Measurements from ENCODE around the gene C10orf143. TPM values are rescaled to one million over a fixed set of nuclear protein-coding genes. Genes with fewer than 3 reads are reported as not detected.

Gene C10orf143
- total RNA-seq, 2 donors from 2014 or later: 0.93 to 1.7 TPM

- peaks cover 0 to 44% of the 10 kb centered on the region in 2 donors for H3K4me1 ChIP-seq
Observed at GRCh38 chr10:130136226-130137089, 25.8 kb upstream of the C10orf143 start, which contains the start of gene GLRX3. TSS of gene GLRX3 (plus strand) at chr10:130136391. CDS start at chr10:130136421, 30 bp downstream.

GRCh38 chr10:130135676-130136225, 25.1 kb upstream of the C10orf143 start:
- Histone ChIP-seq H3K36me3 (no peaks in the 10 kb centered on the region), H3K27ac (peak overlapping the region; percentile 78 to 85), H3K27me3 (no peaks in the 10 kb centered on the region), H3K4me3 (peak overlapping the region; percentile 88 to 98), H3K9me3 (no peaks in the 10 kb centered on the region), H3K4me1 (peaks cover 0 to 37% of the 10 kb centered on the region in 2 donors)
- no peak for DNase-seq (ENCODE audit: low spot score)
- TF ChIP-seq, protein P1, sequence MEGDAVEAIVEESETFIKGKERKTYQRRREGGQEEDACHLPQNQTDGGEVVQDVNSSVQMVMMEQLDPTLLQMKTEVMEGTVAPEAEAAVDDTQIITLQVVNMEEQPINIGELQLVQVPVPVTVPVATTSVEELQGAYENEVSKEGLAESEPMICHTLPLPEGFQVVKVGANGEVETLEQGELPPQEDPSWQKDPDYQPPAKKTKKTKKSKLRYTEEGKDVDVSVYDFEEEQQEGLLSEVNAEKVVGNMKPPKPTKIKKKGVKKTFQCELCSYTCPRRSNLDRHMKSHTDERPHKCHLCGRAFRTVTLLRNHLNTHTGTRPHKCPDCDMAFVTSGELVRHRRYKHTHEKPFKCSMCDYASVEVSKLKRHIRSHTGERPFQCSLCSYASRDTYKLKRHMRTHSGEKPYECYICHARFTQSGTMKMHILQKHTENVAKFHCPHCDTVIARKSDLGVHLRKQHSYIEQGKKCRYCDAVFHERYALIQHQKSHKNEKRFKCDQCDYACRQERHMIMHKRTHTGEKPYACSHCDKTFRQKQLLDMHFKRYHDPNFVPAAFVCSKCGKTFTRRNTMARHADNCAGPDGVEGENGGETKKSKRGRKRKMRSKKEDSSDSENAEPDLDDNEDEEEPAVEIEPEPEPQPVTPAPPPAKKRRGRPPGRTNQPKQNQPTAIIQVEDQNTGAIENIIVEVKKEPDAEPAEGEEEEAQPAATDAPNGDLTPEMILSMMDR (IDR thresholded peaks at IDR 0.05): no peak

More at GRCh38 chr10:130136226-130137089, 25.8 kb upstream of the C10orf143 start, which contains the start of gene GLRX3:
- no peaks in the 10 kb centered on the region for H3K9me3 ChIP-seq
- TF ChIP-seq, protein P1 (IDR thresholded peaks at IDR 0.05): peak in 1 of 2 donors; percentile 8
- no peaks in the 10 kb centered on the region for H3K36me3 ChIP-seq
- H3K27ac ChIP-seq: peak within 1 kb of the TSS; percentile 78 to 85
- no peaks in the 10 kb centered on the region for H3K27me3 ChIP-seq
- peak within 1 kb of the TSS; percentile 88 to 98 for H3K4me3 ChIP-seq
- DNase-seq (ENCODE audit: low spot score): peak; percentile 85

- TF ChIP-seq, protein P1 (IDR thresholded peaks at IDR 0.05): no peak
- Histone ChIP-seq H3K9me3 (no peaks in the 10 kb centered on the region), H3K27ac (no peak overlapping the region), H3K4me1 (peaks cover 0 to 7% of the 10 kb centered on the region in 2 donors), H3K36me3 (no peaks in the 10 kb centered on the region), H3K27me3 (no peaks in the 10 kb centered on the region), H3K4me3 (no peak overlapping the region)
- DNase-seq (ENCODE audit: low spot score): no peak
Observed at GRCh38 chr10:130128922-130129321, 18.3 kb upstream of the C10orf143 start.

GRCh38 chr10:130128062-130128781, 17.6 kb upstream of the C10orf143 start:
- TF ChIP-seq, protein P1 (IDR thresholded peaks at IDR 0.05): no peak
- Histone ChIP-seq H3K4me1 (peaks cover 0 to 7% of the 10 kb centered on the region in 2 donors), H3K27me3 (no peaks in the 10 kb centered on the region), H3K27ac (no peak overlapping the region), H3K4me3 (no peak overlapping the region), H3K36me3 (no peaks in the 10 kb centered on the region), H3K9me3 (no peaks in the 10 kb centered on the region)
- no peak for DNase-seq (ENCODE audit: low spot score)

DNA sequence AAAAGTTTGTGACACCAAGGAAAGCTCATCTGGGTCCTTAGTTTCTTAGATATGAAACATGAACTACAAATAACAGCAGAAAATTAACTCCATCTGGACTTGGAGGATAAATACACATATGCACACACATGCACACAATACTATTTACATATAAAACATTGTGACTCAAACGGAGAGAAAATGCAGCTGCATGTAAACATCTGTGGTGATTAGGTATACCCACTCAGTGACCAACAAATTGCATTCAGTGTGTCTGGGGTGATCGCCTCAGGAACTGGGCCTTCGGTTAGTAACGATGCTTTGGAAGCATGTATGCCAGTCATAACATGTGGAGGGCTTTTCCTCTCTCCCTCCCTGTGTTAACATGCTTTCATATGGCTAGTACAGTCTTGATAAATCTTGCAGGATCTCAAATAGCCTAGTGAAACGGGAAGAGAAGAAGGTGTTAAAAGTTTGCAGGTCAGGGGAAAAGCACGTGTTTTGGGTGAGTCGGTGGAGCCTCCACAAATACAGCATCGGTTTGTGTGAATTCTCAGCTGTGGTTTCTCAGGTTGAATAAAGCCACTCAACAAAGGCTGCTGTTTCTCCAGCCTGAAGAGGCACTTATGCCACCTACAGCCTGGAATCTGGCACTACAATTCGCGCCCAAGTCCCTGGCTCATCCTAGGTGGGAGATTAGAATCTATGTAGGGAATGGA, 16.9 kb upstream of the C10orf143 start:
- Histone ChIP-seq H3K36me3 (no peaks in the 10 kb centered on the region), H3K4me3 (no peak overlapping the region), H3K4me1 (peaks cover 0 to 7% of the 10 kb centered on the region in 2 donors), H3K27me3 (no peaks in the 10 kb centered on the region), H3K27ac (no peak overlapping the region), H3K9me3 (no peaks in the 10 kb centered on the region)
- no peak for DNase-seq (ENCODE audit: low spot score)
- TF ChIP-seq, protein P1 (IDR thresholded peaks at IDR 0.05): peak; percentile 61 to 83

Measured in right atrium auricular region (tissue), 2 donors.